Measurements from ENCODE around the gene SERPINB13.
A peak's percentile ranks its signal among the peaks of the same experiment; 100 is the strongest.

DNA sequence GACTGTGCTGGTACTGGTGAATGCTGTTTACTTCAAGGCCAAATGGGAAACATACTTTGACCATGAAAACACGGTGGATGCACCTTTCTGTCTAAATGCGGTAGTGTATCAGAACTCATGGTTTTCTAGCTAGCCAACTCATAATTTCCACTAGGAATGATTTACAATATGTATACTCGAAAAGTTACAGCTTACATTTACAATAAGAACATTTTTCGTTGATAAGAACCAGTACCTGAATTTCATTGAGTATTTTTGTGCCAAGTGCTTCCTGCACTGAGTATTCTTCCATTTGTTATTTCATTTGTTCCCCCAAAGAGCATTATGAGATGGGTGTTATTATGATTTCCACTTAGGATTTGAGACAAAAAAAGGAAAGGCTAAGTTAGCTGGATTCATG lies 23.1 kb upstream of the SERPINB13 start:
- TF ChIP-seq, protein P1, sequence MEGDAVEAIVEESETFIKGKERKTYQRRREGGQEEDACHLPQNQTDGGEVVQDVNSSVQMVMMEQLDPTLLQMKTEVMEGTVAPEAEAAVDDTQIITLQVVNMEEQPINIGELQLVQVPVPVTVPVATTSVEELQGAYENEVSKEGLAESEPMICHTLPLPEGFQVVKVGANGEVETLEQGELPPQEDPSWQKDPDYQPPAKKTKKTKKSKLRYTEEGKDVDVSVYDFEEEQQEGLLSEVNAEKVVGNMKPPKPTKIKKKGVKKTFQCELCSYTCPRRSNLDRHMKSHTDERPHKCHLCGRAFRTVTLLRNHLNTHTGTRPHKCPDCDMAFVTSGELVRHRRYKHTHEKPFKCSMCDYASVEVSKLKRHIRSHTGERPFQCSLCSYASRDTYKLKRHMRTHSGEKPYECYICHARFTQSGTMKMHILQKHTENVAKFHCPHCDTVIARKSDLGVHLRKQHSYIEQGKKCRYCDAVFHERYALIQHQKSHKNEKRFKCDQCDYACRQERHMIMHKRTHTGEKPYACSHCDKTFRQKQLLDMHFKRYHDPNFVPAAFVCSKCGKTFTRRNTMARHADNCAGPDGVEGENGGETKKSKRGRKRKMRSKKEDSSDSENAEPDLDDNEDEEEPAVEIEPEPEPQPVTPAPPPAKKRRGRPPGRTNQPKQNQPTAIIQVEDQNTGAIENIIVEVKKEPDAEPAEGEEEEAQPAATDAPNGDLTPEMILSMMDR (IDR thresholded peaks at IDR 0.05), result no peak
- TF ChIP-seq POLR2A (IDR thresholded peaks at IDR 0.05) (no peak), POLR2AphosphoS5 (IDR thresholded peaks at IDR 0.05) (peak in 3 of 4 donors; percentile 52 to 53 (median 52))

Data from sigmoid colon (tissue), 4 donors.